SJCRH30 (cell line): Measurements from ENCODE around the gene UBA1. TPM values are rescaled to one million over a fixed set of nuclear protein-coding genes. Genes with fewer than 3 reads are reported as not detected.

Source experiments
- DNase-seq, 2 experiments: peaks; one replicate each; pipeline ENCODE4 v3.0.0-alpha.2; 2015 to 2020
- H3K27ac ChIP-seq: fragments of 250-450 bp; sonication (Bioruptor Pico); 2 replicates; pipeline ENCODE4 v1.5.1; 2020; ENCODE audit warnings: mild to moderate bottlenecking, moderate library complexity
- H3K27me3 ChIP-seq: fragments of 250-450 bp; sonication (Bioruptor Pico); 2 replicates; pipeline ENCODE4 v1.5.1; 2020; ENCODE audit warnings: mild to moderate bottlenecking, moderate library complexity
- H3K36me3 ChIP-seq: fragments of 250-450 bp; sonication (Bioruptor Pico); 2 replicates; pipeline ENCODE4 v1.5.1; 2020; ENCODE audit warnings: mild to moderate bottlenecking, moderate library complexity
- H3K4me1 ChIP-seq: fragments of 250-450 bp; sonication (Bioruptor Pico); 2 replicates; pipeline ENCODE4 v1.5.1; 2020; ENCODE audit warnings: mild to moderate bottlenecking, moderate library complexity
- H3K4me3 ChIP-seq: fragments of 250-450 bp; sonication (Bioruptor Pico); 2 replicates; pipeline ENCODE4 v1.5.1; 2020; ENCODE audit warnings: mild to moderate bottlenecking, moderate library complexity
- H3K9me3 ChIP-seq: fragments of 250-450 bp; sonication (Bioruptor Pico); replicated peaks from 2 replicates; pipeline ENCODE4 v1.5.1; 2020; ENCODE audit warnings: mild to moderate bottlenecking, moderate library complexity
- total RNA-seq: library from RNA; depleted of rRNA; stranded (reverse); fragments of >200 nt; shearing (Covaris generic); gene quantifications from 2 replicates; pipeline ENCODE4 v1.2.3, GENCODE V29; 2014

UBA1 gene
- total RNA-seq, 1 experiment from 2014 or later: 158 TPM

- Histone ChIP-seq H3K36me3 (no peaks in the 10 kb centered on the region), H3K27ac (no peak overlapping the region), H3K4me3 (no peak overlapping the region), H3K27me3 (no peaks in the 10 kb centered on the region), H3K9me3 (no peaks in the 10 kb centered on the region), H3K4me1 (no peaks in the 10 kb centered on the region)
- no peak for DNase-seq
Observed at GRCh38 chrX:47222751-47223350, 29.2 kb downstream of the UBA1 start.

- H3K36me3 ChIP-seq: no peaks in the 10 kb centered on the region
- DNase-seq: no peak
- no peaks in the 10 kb centered on the region for H3K27me3 ChIP-seq
Observed at GRCh38 chrX:47223476-47224250, 30.0 kb downstream of the UBA1 start.

GRCh38 chrX:47224266-47224895 is 30.8 kb downstream of the UBA1 start:
- H3K9me3 ChIP-seq: no peaks in the 10 kb centered on the region
- no peaks in the 10 kb centered on the region for H3K27me3 ChIP-seq
- no peak overlapping the region for H3K27ac ChIP-seq
- no peak for DNase-seq
- H3K4me1 ChIP-seq: no peaks in the 10 kb centered on the region
- no peak overlapping the region for H3K4me3 ChIP-seq
- H3K36me3 ChIP-seq: no peaks in the 10 kb centered on the region

More at GRCh38 chrX:47223476-47224250, 30.0 kb downstream of the UBA1 start:
- H3K27ac ChIP-seq: no peak overlapping the region
- H3K9me3 ChIP-seq: no peaks in the 10 kb centered on the region
- no peak overlapping the region for H3K4me3 ChIP-seq
- H3K4me1 ChIP-seq: no peaks in the 10 kb centered on the region

- no peaks in the 10 kb centered on the region for H3K36me3 ChIP-seq
- no peak overlapping the region for H3K27ac ChIP-seq
- H3K27me3 ChIP-seq: no peaks in the 10 kb centered on the region
- no peaks in the 10 kb centered on the region for H3K4me1 ChIP-seq
- no peak for DNase-seq
- H3K9me3 ChIP-seq: no peaks in the 10 kb centered on the region
- H3K4me3 ChIP-seq: no peak overlapping the region
Observed at GRCh38 chrX:47224896-47225290, 31.3 kb downstream of the UBA1 start.

- Histone ChIP-seq H3K27ac (no peak overlapping the region), H3K36me3 (no peaks in the 10 kb centered on the region), H3K9me3 (no peaks in the 10 kb centered on the region), H3K4me1 (no peaks in the 10 kb centered on the region), H3K27me3 (no peaks in the 10 kb centered on the region), H3K4me3 (no peak overlapping the region)
- DNase-seq: no peak
Observed at GRCh38 chrX:47226071-47226470, 32.4 kb downstream of the UBA1 start.

GRCh38 chrX:47226531-47227333 is 33.1 kb downstream of the UBA1 start:
- Histone ChIP-seq H3K4me3 (no peak overlapping the region), H3K36me3 (no peaks in the 10 kb centered on the region), H3K27me3 (no peaks in the 10 kb centered on the region), H3K27ac (no peak overlapping the region), H3K4me1 (no peaks in the 10 kb centered on the region), H3K9me3 (no peaks in the 10 kb centered on the region)
- DNase-seq: no peak

- no peak overlapping the region for H3K4me3 ChIP-seq
- no peaks in the 10 kb centered on the region for H3K4me1 ChIP-seq
- no peaks in the 10 kb centered on the region for H3K27me3 ChIP-seq
- no peak overlapping the region for H3K27ac ChIP-seq
- no peaks in the 10 kb centered on the region for H3K9me3 ChIP-seq
- H3K36me3 ChIP-seq: no peaks in the 10 kb centered on the region
- no peak for DNase-seq
Observed at GRCh38 chrX:47227334-47227583, 33.6 kb downstream of the UBA1 start.

GRCh38 chrX:47228550-47229270 is 35.1 kb downstream of the UBA1 start:
- Histone ChIP-seq H3K36me3 (no peaks in the 10 kb centered on the region), H3K9me3 (no peaks in the 10 kb centered on the region), H3K27ac (no peak overlapping the region), H3K4me3 (no peak overlapping the region), H3K4me1 (no peaks in the 10 kb centered on the region), H3K27me3 (no peaks in the 10 kb centered on the region)
- DNase-seq: no peak

GRCh38 chrX:47229427-47229826 is 35.8 kb downstream of the UBA1 start:
- H3K36me3 ChIP-seq: no peaks in the 10 kb centered on the region
- H3K4me3 ChIP-seq: no peak overlapping the region
- no peak overlapping the region for H3K27ac ChIP-seq
- no peaks in the 10 kb centered on the region for H3K9me3 ChIP-seq
- H3K4me1 ChIP-seq: no peaks in the 10 kb centered on the region
- no peak for DNase-seq
- H3K27me3 ChIP-seq: no peaks in the 10 kb centered on the region

GRCh38 chrX:47230136-47230868 is 36.7 kb downstream of the UBA1 start:
- no peak overlapping the region for H3K27ac ChIP-seq
- no peaks in the 10 kb centered on the region for H3K4me1 ChIP-seq
- no peaks in the 10 kb centered on the region for H3K9me3 ChIP-seq
- H3K36me3 ChIP-seq: no peaks in the 10 kb centered on the region
- no peaks in the 10 kb centered on the region for H3K27me3 ChIP-seq
- no peak overlapping the region for H3K4me3 ChIP-seq
- no peak for DNase-seq

GRCh38 chrX:47231167-47231566 is 37.5 kb downstream of the UBA1 start:
- H3K4me1 ChIP-seq: no peaks in the 10 kb centered on the region
- H3K27me3 ChIP-seq: no peaks in the 10 kb centered on the region
- DNase-seq: no peak

GRCh38 chrX:47232197-47232802 is 38.7 kb downstream of the UBA1 start:
- H3K27me3 ChIP-seq: no peaks in the 10 kb centered on the region
- H3K27ac ChIP-seq: peak overlapping the region; percentile 96
- H3K9me3 ChIP-seq: no peaks in the 10 kb centered on the region
- DNase-seq: no peak
- peak overlapping the region; percentile 90 for H3K4me3 ChIP-seq
- H3K4me1 ChIP-seq: no peaks in the 10 kb centered on the region
- H3K36me3 ChIP-seq: no peaks in the 10 kb centered on the region

More at GRCh38 chrX:47231167-47231566, 37.5 kb downstream of the UBA1 start:
- H3K9me3 ChIP-seq: no peaks in the 10 kb centered on the region
- H3K27ac ChIP-seq: no peak overlapping the region
- H3K4me3 ChIP-seq: no peak overlapping the region
- H3K36me3 ChIP-seq: no peaks in the 10 kb centered on the region

- H3K4me3 ChIP-seq: peak within 1 kb of the TSS; percentile 90
- no peaks in the 10 kb centered on the region for H3K9me3 ChIP-seq
- peak; percentile 76 to 78 for DNase-seq
- H3K27ac ChIP-seq: peak within 1 kb of the TSS; percentile 96
- H3K27me3 ChIP-seq: no peaks in the 10 kb centered on the region
- no peaks in the 10 kb centered on the region for H3K4me1 ChIP-seq
- no peaks in the 10 kb centered on the region for H3K36me3 ChIP-seq
Observed at GRCh38 chrX:47232803-47233332, 39.2 kb downstream of the UBA1 start, which contains the start of gene USP11. TSS of gene USP11 (plus strand) at chrX:47233009. CDS start at chrX:47233044, 35 bp downstream.
